HepG2 (cell line): ENCODE results near the gene CTCF. TPM values are rescaled to one million over a fixed set of nuclear protein-coding genes. Genes with fewer than 3 reads are reported as not detected.

Source experiments
- CREB1 ChIP-seq, 2 experiments: fragments of 450-650 bp in 1 of 2; IDR thresholded peaks; 2 replicates each; pipeline ENCODE4 v1.6.1; 2016 to 2017; ENCODE audit warnings: control low read depth in 1 of 2, mild to moderate bottlenecking in 1 of 2, missing compliant biosample characterization in 1 of 2, missing genetic modification characterization in 1 of 2
- GABPB1 ChIP-seq: IDR thresholded peaks from 2 replicates; pipeline ENCODE4 v1.6.1; 2016; ENCODE audit warnings: mild to moderate bottlenecking, missing genetic modification reagents, moderate library complexity, missing compliant biosample characterization
- GMEB2 ChIP-seq: IDR thresholded peaks from 2 replicates; pipeline ENCODE4 v1.6.1; 2016; ENCODE audit warnings: missing biosample characterization, missing genetic modification reagents, low read depth
- KDM1A ChIP-seq: IDR thresholded peaks from 2 replicates; pipeline ENCODE4 v1.6.1; 2016; ENCODE audit warnings: missing compliant biosample characterization
- KDM2A ChIP-seq: sonication (generic); formaldehyde crosslinking; IDR thresholded peaks from 2 replicates; pipeline ENCODE4 v1.4.0; 2020; ENCODE audit warnings: low read depth, missing genetic modification reagents, borderline replicate concordance
- NFE2L1 ChIP-seq: sonication (generic); formaldehyde crosslinking; IDR thresholded peaks from 2 replicates; pipeline ENCODE4 v1.4.0; 2020; ENCODE audit warnings: missing genetic modification reagents, mild to moderate bottlenecking, borderline replicate concordance
- PATZ1 ChIP-seq: sonication (generic); formaldehyde crosslinking; IDR thresholded peaks from 2 replicates; pipeline ENCODE4 v1.4.0; 2020; ENCODE audit warnings: missing genetic modification reagents
- SP5 ChIP-seq: IDR thresholded peaks from 2 replicates; pipeline ENCODE4 v1.6.1; 2016; ENCODE audit warnings: low read depth, borderline replicate concordance
- WIZ ChIP-seq: sonication (generic); formaldehyde crosslinking; IDR thresholded peaks from 2 replicates; pipeline ENCODE4 v1.5.1; 2020; ENCODE audit warnings: mild to moderate bottlenecking, missing genetic modification reagents
- ZBTB38 ChIP-seq: sonication (generic); formaldehyde crosslinking; IDR thresholded peaks from 2 replicates; pipeline ENCODE4 v1.5.1; 2020; ENCODE audit warnings: mild to moderate bottlenecking, missing genetic modification reagents
- ZBTB8A ChIP-seq: sonication (generic); formaldehyde crosslinking; IDR thresholded peaks from 2 replicates; pipeline ENCODE4 v1.4.0; 2020; ENCODE audit warnings: mild to moderate bottlenecking, low read depth, missing genetic modification reagents, borderline replicate concordance
- ZNF205 ChIP-seq: IDR thresholded peaks from 2 replicates; pipeline ENCODE4 v1.6.1; 2018; ENCODE audit warnings: missing biosample characterization, missing genetic modification reagents
- ZNF468 ChIP-seq: sonication (generic); formaldehyde crosslinking; IDR thresholded peaks from 2 replicates; pipeline ENCODE4 v1.8.0; 2022; ENCODE audit warnings: mild to moderate bottlenecking, moderate library complexity, missing genetic modification reagents
- polyA plus RNA-seq, 8 experiments: library from polyadenylated mRNA; depleted of rRNA in 3 of 8; stranded (reverse) in 7 of 8; unstranded in 1 of 8; fragments of >200 nt; fragmentation: Illumina TruSeq in 4 of 8; extraction: Trizol in 4 of 8; gene quantifications; 2 replicates each; pipeline versions ENCODE4 v1.2.1 to v1.2.3, GENCODE V29; 2011 to 2016; ENCODE audit warnings: low read depth in 4 of 8, missing spikeins in 1 of 8, mixed read lengths in 1 of 8; ENCODE audit not compliant: insufficient read depth in 1 of 8
- total RNA-seq, 5 experiments: library from RNA; depleted of rRNA; stranded (reverse); fragments of >200 nt; fragmentation: Illumina TruSeq; extraction: Trizol; gene quantifications; 2 replicates each; pipeline ENCODE4 v1.2.3, GENCODE V29; 2016; ENCODE audit warnings: low read depth in 1 of 5
- TF ChIP-seq, protein P1 (sequence below): IDR thresholded peaks from 2 replicates; pipeline ENCODE4 v1.4.0; 2020; ENCODE audit warnings: mild to moderate bottlenecking, missing genetic modification reagents
- TF ChIP-seq, protein P2 (sequence below): sonication (generic); formaldehyde crosslinking; IDR thresholded peaks from 2 replicates; pipeline ENCODE4 v1.8.1; 2022; ENCODE audit warnings: low read depth, mild to moderate bottlenecking, missing genetic modification reagents

CTCF gene
- total and polyA plus RNA-seq, 2 of the 13 experiments (the other 11 are each of a cell fraction or from before 2014, with no cell fraction given) = 19.5 to 37.5 TPM

DNA sequence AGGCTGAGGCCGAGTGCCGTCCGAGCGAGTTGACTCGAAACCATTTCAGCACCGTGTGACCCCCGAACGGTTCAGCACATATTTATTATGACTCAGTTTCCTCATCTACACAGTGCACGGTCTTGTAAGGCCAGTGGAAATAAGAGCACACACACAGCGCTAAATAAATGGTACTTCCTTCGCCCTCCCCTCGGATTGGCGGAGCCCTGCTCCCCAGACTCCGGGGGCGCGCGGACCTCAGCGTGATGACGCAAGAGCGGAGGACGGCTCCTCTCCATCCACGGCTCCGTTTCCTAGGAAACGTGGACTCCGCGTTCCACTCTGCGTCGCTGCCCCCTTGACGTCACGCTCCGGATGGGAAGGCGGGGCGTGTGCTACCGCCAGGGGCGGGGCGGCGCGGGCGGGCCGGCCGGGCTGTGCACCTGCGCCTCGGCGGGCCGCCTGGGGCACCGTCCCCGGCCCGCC, 98.3 kb downstream of the CTCF start, which contains the start of gene PARD6A (continued):
- TF ChIP-seq WIZ (CRISPR knock-in tag) (no peak), GMEB2 (CRISPR knock-in tag) (peak; percentile 84), ZNF468 (CRISPR knock-in tag) (peak; percentile 98), ZNF205 (CRISPR knock-in tag) (0 out of 2 replicates have a peak, but pooled peaks have one; percentile 3), ZBTB38 (peak; percentile 54; the same call in 1 of the 2 replicates), GABPB1 (CRISPR knock-in tag) (peak; percentile 20; the same call in 1 of the 2 replicates), NFE2L1 (CRISPR knock-in tag) (no peak), SP5 (CRISPR knock-in tag) (peak; percentile 37; the same call in 1 of the 2 replicates), KDM1A (CRISPR knock-in tag) (peak; percentile 63; the same call in 1 of the 2 replicates), PATZ1 (CRISPR knock-in tag) (peak; percentile 83), CREB1 (IDR thresholded peaks at IDR 0.05) (peak; percentile 98), CREB1 (CRISPR knock-in tag; IDR thresholded peaks at IDR 0.05) (peak; percentile 89), ZBTB8A (CRISPR knock-in tag) (no peak), KDM2A (CRISPR knock-in tag) (peak; percentile 63)
- TF ChIP-seq, protein P1, sequence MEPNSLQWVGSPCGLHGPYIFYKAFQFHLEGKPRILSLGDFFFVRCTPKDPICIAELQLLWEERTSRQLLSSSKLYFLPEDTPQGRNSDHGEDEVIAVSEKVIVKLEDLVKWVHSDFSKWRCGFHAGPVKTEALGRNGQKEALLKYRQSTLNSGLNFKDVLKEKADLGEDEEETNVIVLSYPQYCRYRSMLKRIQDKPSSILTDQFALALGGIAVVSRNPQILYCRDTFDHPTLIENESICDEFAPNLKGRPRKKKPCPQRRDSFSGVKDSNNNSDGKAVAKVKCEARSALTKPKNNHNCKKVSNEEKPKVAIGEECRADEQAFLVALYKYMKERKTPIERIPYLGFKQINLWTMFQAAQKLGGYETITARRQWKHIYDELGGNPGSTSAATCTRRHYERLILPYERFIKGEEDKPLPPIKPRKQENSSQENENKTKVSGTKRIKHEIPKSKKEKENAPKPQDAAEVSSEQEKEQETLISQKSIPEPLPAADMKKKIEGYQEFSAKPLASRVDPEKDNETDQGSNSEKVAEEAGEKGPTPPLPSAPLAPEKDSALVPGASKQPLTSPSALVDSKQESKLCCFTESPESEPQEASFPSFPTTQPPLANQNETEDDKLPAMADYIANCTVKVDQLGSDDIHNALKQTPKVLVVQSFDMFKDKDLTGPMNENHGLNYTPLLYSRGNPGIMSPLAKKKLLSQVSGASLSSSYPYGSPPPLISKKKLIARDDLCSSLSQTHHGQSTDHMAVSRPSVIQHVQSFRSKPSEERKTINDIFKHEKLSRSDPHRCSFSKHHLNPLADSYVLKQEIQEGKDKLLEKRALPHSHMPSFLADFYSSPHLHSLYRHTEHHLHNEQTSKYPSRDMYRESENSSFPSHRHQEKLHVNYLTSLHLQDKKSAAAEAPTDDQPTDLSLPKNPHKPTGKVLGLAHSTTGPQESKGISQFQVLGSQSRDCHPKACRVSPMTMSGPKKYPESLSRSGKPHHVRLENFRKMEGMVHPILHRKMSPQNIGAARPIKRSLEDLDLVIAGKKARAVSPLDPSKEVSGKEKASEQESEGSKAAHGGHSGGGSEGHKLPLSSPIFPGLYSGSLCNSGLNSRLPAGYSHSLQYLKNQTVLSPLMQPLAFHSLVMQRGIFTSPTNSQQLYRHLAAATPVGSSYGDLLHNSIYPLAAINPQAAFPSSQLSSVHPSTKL (CRISPR knock-in tag) = peak; percentile 18; the same call in 1 of the 2 replicates
- TF ChIP-seq, protein P2, sequence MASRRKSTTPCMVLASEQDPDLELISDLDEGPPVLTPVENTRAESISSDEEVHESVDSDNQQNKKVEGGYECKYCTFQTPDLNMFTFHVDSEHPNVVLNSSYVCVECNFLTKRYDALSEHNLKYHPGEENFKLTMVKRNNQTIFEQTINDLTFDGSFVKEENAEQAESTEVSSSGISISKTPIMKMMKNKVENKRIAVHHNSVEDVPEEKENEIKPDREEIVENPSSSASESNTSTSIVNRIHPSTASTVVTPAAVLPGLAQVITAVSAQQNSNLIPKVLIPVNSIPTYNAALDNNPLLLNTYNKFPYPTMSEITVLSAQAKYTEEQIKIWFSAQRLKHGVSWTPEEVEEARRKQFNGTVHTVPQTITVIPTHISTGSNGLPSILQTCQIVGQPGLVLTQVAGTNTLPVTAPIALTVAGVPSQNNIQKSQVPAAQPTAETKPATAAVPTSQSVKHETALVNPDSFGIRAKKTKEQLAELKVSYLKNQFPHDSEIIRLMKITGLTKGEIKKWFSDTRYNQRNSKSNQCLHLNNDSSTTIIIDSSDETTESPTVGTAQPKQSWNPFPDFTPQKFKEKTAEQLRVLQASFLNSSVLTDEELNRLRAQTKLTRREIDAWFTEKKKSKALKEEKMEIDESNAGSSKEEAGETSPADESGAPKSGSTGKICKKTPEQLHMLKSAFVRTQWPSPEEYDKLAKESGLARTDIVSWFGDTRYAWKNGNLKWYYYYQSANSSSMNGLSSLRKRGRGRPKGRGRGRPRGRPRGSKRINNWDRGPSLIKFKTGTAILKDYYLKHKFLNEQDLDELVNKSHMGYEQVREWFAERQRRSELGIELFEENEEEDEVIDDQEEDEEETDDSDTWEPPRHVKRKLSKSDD (CRISPR knock-in tag) = peak; percentile 91
